Forelimb muscle (tissue), 1 donor: ENCODE data around the gene PDIK1L. TPM values are rescaled to one million over a fixed set of nuclear protein-coding genes. Genes with fewer than 3 reads are reported as not detected.

Experiments
- DNase-seq: peaks from one replicate; pipeline ENCODE4 v3.0.0-alpha.2; 2013; ENCODE audit warnings: low read depth
- polyA plus RNA-seq: library from polyadenylated mRNA; unstranded; fragments of 120-200 nt; gene quantifications from one replicate; pipeline ENCODE4 v1.2.1, GENCODE V29; 2013; ENCODE audit not compliant: insufficient read length

The PDIK1L gene
- polyA plus RNA-seq, 1 donor: 6.0 TPM

- no peak for DNase-seq
These were observed 44.0 kb downstream of the PDIK1L start for GRCh38 chr1:26155370-26156284.

- DNase-seq: no peak
These were observed 44.8 kb downstream of the PDIK1L start for GRCh38 chr1:26156285-26157038.

GRCh38 chr1:26158271-26158907 lies 46.8 kb downstream of the PDIK1L start:
- DNase-seq: no peak

- DNase-seq: no peak
These were observed 47.5 kb downstream of the PDIK1L start, which contains the start of gene FAM110D for GRCh38 chr1:26158908-26159742. TSS of gene FAM110D (plus strand) at chr1:26159079. CDS start at chr1:26161292, 2,213 bp downstream.

- no peak for DNase-seq
These were observed 48.1 kb downstream of the PDIK1L start for GRCh38 chr1:26159743-26160039.

- no peak for DNase-seq
These were observed 49.1 kb downstream of the PDIK1L start for GRCh38 chr1:26160527-26161414.

GRCh38 chr1:26161415-26162219 lies 50.0 kb downstream of the PDIK1L start:
- DNase-seq: no peak

GRCh38 chr1:26162220-26162709 lies 50.6 kb downstream of the PDIK1L start:
- DNase-seq: no peak

GRCh38 chr1:26163684-26164035 lies 52.0 kb downstream of the PDIK1L start:
- no peak for DNase-seq

GRCh38 chr1:26164036-26164860 lies 52.6 kb downstream of the PDIK1L start:
- DNase-seq: no peak

GRCh38 chr1:26164861-26165842 lies 53.5 kb downstream of the PDIK1L start:
- no peak for DNase-seq

- DNase-seq: no peak
These were observed 55.2 kb downstream of the PDIK1L start for GRCh38 chr1:26166719-26167281.

- no peak for DNase-seq
These were observed 57.0 kb downstream of the PDIK1L start, which contains the start of gene C1orf232 for GRCh38 chr1:26168410-26169197. TSS of gene C1orf232 (minus strand) at chr1:26168963. CDS start at chr1:26168499, 464 bp downstream.

GRCh38 chr1:26169198-26169554 lies 57.6 kb downstream of the PDIK1L start:
- DNase-seq: no peak

- peak; percentile 81 for DNase-seq
These were observed 58.2 kb downstream of the PDIK1L start, which contains the start of gene ZNF593 for GRCh38 chr1:26169669-26170471. TSS of gene ZNF593 (plus strand) at chr1:26169908. CDS start at chr1:26169984, 76 bp downstream.
